Activated naive CD4-positive, alpha-beta T cell treated with Interleukin-2 at 50 U/mL for 16 hours (primary cell): ENCODE measurements around the gene SAMD11.
"Not testable (repeated sequence)": the region's sequence is repeated elsewhere in the genome, so short reads cannot be mapped to it uniquely, and the experiment has no call there.

ENCODE experiments used
- DNase-seq: peaks from one replicate; pipeline ENCODE4 v3.0.0-alpha.2; 2020

Gene SAMD11

DNA sequence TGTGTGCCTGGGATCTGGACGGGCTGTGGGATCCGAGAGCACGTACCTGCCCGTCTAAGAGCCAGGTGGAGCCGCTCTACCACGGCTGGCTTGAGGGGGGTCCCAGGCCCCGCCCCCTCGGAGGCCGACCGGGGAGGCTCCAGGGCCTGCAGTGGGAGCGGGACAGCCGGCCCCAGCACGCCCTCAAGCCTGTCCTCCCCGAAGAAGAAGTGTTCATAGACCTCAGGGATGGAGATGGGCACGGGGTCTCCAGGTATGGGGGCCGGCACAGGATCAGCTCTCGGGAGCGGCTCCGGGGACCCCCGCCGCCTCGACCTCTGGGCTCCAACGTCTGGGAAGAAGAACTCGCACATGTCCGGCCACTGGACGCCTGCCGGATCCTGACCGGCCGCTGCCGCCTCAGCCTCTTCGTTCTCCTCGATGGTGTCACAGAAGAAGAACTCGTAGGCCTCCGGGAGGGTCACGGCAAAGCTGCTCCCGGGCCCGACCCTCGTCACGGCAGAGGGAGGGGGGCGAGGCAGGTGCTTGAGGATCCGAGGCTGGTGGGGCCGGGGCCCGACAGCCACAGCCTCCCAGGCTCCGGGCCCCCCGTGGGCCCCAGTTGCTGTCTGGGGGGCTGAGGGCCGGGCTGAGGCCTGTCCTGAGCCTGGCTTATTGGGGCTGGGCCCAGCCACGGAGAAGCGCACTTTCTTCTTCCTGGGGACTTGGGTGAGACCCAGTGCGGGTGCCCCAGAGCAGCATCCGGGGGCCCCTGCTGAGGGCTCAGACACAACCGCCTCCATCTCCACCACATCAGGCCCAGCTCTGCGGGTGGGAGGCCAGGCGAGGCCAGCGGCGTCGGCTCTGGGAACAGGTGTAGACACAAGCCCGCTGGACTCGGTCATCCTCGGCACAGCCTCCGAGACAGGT is 55.4 kb downstream of the SAMD11 start:
- DNase-seq, result no peak

DNA sequence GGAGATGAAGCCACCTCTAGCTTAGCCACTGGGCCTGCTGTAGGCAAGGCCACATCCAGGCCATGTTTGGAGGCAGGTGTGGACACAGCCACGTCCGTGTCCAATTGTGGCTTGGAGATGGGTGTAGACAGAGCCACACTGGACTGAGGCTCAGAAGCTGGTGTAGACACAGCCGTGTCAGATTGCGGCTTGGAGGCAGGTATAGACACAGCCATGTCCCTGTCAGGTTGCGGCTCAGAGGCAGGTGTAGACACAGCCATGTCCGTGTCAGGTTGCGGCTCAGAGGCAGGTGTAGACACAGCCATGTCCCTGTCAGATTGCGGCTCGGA is 56.0 kb downstream of the SAMD11 start:
- DNase-seq, result no peak

DNA sequence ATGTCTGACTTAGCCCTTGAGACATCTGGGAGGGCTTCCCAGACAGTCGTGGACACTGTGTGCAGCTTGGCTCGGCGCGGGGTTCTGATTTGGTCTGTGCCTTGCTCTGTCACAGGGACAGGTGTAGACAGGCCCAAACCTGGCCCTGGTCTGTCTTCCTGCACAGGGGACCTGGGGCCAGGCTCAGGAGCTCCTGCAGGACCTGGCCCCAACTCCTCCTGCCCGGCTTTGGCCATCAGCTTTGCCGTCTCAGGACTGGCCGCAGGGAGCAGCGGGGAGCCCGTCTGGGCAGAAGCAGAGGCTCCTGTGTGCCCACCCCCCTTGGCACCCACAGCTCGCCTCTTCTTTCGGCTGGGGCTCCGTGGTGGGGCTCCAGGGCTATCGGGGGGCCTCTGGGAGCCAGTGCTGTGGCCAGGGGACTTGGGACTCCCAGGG is 56.4 kb downstream of the SAMD11 start:
- DNase-seq, result no peak

DNA sequence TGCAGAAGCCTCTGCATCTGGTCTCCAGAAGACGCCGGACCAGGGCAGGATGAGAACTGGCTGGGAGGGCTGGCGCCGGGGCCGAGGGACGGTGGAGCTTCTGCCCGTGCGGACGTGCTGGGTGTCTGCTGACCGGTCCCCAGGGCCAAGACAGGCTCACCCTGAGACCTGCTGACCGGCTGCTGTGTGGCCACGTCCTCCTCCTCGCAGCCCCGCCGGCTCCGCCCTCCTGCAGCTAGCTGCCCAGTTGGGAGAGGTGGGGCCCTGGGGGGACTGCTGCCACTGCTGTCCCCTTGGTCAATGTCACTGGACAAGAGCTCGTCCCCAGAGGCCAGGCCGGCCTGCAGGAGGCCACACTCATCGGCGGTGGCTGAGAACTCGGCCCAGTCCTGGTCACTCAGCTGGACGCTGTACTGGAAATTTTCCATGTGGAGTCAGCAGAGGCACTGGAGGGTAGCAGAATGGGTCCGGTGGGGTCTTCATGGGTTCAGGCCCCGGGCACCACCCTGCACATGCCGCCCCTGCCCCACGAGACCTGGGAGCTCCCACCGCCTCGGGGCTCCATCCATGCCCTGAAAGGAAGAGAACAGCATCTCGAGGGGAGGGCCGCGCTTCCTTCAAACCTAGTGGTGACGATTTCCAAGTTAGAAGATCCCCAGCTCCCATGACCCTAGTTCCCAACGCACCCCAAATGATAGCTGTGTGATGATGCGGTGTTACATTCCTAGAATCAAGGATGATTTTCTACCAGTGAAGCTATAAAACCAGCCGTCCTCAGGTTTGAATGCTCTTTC is 57.1 kb downstream of the SAMD11 start:
- DNase-seq, result no peak

DNA sequence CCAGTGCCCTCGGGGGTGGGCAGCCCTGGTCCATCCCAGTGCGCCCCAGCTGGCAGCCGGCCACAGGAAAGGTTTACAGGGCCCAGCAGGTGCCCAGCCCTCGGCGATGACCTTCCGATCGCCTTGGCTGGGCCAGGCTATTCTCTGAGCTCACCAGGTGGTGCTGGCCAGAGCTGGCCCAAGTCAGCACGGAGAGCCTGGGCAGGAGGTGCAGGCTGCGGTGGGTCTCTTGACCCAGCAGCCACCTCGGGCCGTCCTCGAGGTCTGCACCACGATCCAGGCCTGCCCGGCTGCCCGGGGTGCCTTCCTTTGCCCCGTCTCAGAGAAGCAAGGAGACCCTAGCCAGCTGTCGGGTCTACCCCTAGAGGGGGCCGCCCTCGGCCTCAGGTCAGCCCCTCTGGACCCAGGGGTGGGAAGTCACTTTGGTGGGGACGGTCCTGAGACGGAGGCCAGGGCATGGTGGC is 57.8 kb downstream of the SAMD11 start:
- DNase-seq, result no peak

DNA sequence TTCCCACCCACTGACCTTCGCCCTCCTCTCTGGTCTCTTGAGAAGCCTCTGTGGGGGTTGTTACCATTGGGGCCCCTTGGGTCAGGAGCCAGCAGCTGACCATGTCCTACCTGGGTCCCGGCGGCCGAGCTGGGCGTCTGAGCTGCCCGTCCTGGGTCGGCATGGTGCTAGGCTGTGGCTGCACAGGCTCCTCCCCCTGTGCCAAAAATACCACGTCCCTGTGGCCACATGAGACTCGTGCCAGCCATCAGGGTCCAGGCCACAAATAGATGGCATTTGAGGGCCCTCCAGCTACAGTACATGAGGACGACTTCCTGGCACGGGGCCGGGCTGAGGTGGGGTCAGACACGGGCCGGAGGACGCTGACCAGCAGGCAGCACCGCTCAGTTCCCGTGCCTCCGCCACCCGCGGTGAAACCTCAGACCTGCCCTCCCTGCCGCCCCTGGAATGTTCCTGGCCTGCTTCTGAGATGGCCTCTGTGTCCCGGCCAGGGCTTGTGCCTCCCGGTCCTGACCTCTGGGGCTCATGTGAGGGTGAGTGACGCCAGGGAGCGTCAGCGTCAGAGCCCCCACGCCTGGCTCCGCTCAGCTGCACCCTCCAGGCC is 58.3 kb downstream of the SAMD11 start, which contains the start of gene PERM1:
Gene PERM1, minus strand, starts transcription at position 139 of the 604 bp plus-strand sequence. CDS start 1,064 bp downstream, outside the sequence.
- DNase-seq, result no peak

DNA sequence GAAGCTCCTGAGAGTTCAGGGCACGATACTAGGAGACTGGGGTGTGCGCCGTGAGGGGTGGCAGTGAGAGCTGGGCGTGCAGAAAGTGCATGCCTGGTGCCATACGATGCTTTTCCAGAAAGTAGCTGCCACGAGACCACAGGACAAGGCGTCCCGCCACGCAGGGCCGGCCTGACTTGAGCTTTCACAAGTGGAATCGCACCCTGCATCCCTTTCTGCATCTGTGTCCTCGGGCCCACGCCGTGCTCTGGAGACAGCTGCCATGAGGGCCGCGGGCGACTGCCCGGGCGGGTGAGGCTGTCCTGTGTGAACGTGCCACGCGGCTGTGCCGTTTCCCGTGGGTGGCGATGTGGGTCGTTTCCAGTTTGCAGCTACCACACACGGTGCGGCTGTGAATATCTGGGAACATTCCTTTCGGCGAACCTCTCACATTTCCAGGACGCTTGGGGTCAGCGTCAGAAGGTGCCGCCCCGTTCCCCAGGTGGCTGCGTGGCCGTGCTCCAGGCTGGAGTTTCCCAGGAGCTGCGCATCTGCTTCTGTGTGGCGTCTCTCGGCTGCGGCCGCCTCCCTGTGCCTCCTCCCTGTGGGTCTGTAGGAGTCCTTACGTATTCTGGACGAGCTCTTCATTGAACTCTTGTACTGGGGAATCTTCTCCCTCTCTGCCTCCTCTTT is 59.2 kb downstream of the SAMD11 start:
- no peak for DNase-seq

DNA sequence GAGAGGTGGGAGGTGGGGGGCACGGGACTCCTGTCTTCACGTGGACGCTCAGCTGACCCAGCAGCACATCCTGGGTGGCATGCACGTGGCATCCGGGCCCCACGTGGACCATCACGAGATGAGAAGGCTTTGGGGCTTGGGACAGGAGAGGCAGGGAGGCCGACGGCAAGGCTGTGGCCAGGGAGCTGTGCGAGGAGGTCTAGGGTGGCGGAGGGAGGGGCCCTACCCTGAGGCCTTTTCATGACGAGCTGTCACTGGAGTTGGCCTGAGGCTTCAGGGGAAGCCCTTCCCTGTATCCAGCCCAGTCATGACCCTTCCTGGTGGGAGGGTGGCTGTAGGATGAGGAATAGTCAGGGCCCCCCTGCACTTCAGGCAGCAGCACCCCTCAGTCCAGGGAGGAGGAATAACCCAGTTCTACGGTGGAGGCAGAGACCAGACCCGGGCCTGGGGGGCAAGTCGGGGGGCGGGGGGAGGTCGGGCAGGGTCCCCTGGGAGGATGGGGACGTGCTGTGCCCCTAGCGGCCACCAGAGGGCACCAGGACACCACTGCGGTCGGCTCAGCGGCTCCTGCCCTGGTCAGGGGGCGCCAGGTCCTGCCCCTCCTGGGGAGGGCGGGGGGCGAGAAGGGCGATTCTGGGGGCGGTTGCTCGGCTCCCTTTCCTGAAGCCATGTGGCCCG is 60.2 kb downstream of the SAMD11 start:
- peak; percentile 68 for DNase-seq

DNA sequence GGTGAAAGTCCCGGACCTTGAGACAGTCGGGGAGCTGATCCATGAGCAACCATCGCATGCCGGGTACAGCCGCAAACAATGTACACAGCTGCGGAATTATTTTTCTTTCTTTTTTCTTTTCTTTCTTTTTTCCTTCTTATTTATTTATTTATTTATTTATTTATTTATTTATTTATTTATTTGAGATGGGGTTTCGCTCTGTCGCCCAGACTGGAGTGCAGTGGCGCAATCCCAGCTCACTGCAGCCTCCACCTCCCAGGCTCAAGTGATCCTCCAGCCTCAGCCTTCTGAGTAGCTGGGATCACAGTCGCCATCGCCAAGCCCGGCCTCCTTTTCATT is 60.7 kb downstream of the SAMD11 start:
- DNase-seq, result no peak

DNA sequence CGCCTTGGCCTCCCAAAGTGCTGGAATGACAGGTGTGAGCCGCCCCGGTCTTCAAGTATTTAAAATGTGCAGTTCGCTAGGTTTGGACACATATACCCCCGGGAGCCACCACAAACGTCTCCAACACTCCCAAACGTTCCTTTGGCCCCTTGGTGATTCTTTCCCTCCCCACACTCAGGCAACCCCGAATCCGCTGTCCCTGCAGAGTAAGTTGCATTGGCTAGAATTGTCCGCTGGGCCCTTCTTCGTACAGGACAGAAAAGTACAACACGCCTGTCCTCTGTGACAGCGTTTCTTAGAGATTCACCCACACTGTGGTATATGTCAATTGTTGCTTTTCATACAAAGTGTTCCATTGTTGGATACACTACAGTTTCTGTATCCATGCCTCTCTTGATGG is 61.4 kb downstream of the SAMD11 start:
- no peak for DNase-seq

DNA sequence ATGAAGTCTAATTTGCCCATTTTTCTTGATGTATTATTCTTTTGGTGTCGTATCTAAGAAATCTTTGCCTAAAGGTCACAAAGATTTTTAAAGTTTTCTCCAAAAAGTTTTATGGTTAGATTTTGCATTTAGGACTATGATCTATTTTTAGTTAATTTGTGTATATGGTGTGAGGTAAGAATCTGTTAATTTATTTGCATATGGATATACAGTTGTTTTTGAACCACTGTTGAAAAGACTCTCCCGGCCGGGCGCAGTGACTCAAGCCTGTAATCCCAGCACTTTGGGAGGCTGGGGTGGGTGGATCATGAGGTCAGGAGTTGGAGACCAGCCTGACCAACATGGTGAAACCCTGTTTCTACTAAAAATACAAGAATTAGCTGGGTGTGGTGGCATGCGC is 64.3 kb downstream of the SAMD11 start:
- not testable (repeated sequence) for DNase-seq

DNA sequence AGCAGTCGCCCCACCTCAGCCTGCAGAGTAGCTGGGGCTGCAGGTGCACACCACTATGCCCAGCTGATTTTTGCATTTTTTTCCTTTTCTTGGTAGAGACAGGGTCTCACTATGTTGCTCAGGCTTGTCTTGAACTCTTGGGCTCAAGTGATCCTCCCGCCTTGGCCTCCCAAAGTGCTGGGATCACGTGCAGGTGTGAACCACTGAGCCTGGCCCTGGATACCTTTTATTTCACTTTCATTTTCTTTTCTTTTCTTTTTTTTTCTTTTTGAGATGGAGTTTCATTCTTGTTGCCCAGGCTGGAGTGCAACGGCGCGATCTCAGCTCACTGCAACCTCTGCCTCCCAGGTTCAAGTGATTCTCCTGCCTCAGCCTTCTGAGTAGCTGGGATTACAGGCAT is 67.6 kb downstream of the SAMD11 start:
- DNase-seq, result not testable (repeated sequence)

DNA sequence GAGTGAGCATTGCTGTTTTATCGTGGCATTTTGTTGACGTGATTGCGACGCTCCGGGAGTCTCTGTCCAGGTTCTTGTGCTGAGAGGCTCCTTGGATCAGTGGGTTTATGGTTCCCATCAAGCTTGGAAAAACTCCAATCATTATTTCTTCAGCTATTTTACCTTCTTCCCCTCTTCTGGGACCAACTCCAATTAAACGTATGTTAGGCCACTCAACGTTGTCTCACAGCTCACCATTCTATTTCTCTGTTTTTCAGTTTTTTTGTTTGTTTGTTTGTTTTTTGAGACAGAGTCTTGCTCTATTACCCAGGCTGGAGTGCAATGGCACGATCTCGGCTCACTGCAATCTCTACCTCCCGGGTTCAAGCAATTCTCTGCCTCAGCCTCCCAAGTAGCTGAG is 68.2 kb downstream of the SAMD11 start:
- no peak for DNase-seq

DNA sequence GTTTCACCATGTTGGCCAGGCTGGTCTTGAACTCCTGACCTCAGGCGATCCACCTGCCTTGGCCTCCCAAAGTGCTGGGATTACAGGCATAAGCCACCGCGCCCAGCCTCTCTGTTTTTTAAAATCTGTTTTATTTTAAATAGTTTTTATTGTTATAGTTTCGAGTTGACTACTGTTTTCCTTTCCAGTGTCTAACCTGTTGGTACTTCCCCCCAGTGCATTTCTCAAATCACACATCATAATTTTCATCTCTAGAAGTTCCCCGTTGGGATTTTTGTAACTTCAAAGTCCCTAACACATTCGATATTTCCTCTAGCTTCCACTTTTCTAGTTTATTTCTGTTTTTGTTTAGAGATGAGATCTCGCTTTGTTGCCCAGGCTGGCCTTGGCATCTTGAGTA is 68.6 kb downstream of the SAMD11 start:
- DNase-seq, result no peak

DNA sequence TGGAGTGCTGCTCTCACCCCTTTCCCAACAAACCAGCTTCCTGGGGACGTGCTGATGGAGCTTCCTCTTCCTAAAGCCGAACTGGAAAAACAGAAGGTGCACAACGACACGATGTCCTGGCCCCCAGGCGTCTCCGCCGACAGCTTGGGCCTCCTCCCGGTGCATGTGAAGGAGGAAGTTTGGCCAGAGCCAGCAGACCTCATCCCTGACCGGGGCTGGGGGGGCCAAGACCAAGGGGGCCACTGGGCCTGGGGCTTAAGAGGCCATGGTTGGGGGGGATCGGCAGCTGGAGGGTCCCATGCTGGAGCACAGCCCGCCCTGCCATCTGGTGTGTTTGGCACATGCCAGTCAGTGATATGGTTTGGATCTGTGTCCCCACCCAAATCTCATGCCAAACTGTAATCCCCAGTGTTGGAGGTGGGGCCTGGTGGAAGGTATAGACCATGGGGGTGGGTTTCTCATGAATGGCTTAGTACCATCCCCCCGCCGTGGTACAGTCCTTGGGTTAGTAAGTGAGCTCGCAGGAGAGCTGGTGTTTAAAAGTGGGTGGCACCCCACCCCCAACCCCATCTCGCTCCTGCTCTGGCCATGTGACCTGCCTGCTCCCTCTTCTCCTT is 69.8 kb downstream of the SAMD11 start:
- DNase-seq, result no peak
